Suprapubic skin (tissue), 4 donors: ENCODE data around the gene CTNNA3. TPM values are rescaled to one million over a fixed set of nuclear protein-coding genes. Genes with fewer than 3 reads are reported as not detected.

Source experiments
- DNase-seq, 2 donors: peaks; one replicate each; pipeline ENCODE4 v3.0.0-alpha.2; 2019; ENCODE audit warnings: low spot score in 2 of 2
- H3K27ac ChIP-seq: fragments of 200-600 bp; sonication (generic); one replicate; pipeline ENCODE4 v1.5.1; 2019
- H3K27me3 ChIP-seq: fragments of 200-600 bp; sonication (generic); one replicate; pipeline ENCODE4 v1.5.1; 2019
- H3K36me3 ChIP-seq: fragments of 200-600 bp; sonication (generic); one replicate; pipeline ENCODE4 v1.5.1; 2019
- H3K4me1 ChIP-seq: fragments of 200-600 bp; sonication (generic); one replicate; pipeline ENCODE4 v1.5.1; 2019
- H3K4me3 ChIP-seq: fragments of 200-600 bp; sonication (generic); one replicate; pipeline ENCODE4 v1.5.1; 2019; ENCODE audit warnings: mild to moderate bottlenecking
- H3K9me3 ChIP-seq: fragments of 200-600 bp; sonication (generic); one replicate; pipeline ENCODE4 v1.5.1; 2019
- CTCF ChIP-seq, 2 donors: fragments of 200-600 bp in 1 of 2; fragments of 450-650 bp in 1 of 2; sonication (generic) in 1 of 2; IDR thresholded peaks; one replicate each; pipeline ENCODE4 v1.5.1; 2016 to 2019; ENCODE audit warnings: antibody characterized with exemption in 2 of 2, mild to moderate bottlenecking in 1 of 2, moderate library complexity in 1 of 2
- EP300 ChIP-seq: sonication (generic); formaldehyde crosslinking; IDR thresholded peaks from one replicate; pipeline ENCODE4 v1.6.1; 2017; ENCODE audit warnings: antibody characterized with exemption
- POLR2A ChIP-seq, 2 donors: fragments of 450-650 bp; IDR thresholded peaks; one replicate each; pipeline ENCODE4 v1.6.1; 2017; ENCODE audit warnings: antibody characterized with exemption in 2 of 2, mild to moderate bottlenecking in 2 of 2, moderate library complexity in 2 of 2
- POLR2AphosphoS5 ChIP-seq, 3 donors: sonication (generic); formaldehyde crosslinking; IDR thresholded peaks; one replicate each; pipeline ENCODE4 v1.6.1; 2017; ENCODE audit warnings: antibody characterized with exemption in 3 of 3
- WGBS: methylation state at CpG from one replicate; pipeline ENCODE4 v1.1.5; 2018; 5-methylcytosine and 5-hydroxymethylcytosine counted together
- total RNA-seq, 4 donors: library from RNA; depleted of rRNA; stranded (reverse); fragments of >200 nt; gene quantifications; one replicate each; pipeline ENCODE4 v1.1.0, GENCODE V29; 2016

Gene CTNNA3
- total RNA-seq, 4 donors from 2014 or later, result 0.08 to 0.29 (median 0.21) TPM

- Histone ChIP-seq H3K36me3 (no peaks in the 10 kb centered on the region), H3K4me3 (no peak overlapping the region), H3K27ac (no peak overlapping the region), H3K4me1 (no peaks in the 10 kb centered on the region), H3K9me3 (no peaks in the 10 kb centered on the region), H3K27me3 (no peaks in the 10 kb centered on the region)
- WGBS, result 69% methylated on average over 4 of the region's 4 CpGs
- TF ChIP-seq EP300 (no peak), POLR2A (IDR thresholded peaks at IDR 0.05) (no peak), POLR2AphosphoS5 (IDR thresholded peaks at IDR 0.05) (no peak), CTCF (IDR thresholded peaks at IDR 0.05) (no peak)
- DNase-seq, result no peak
Observed at GRCh38 chr10:66778351-66778750, 917.6 kb downstream of the CTNNA3 start.

GRCh38 chr10:66777665-66778064, 918.3 kb downstream of the CTNNA3 start:
- no peak overlapping the region for H3K27ac ChIP-seq
- no peak for TF ChIP-seq POLR2AphosphoS5 (IDR thresholded peaks at IDR 0.05)
- 96% methylated on average over 2 of the region's 2 CpGs for WGBS

GRCh38 chr10:66773472-66773817, 922.5 kb downstream of the CTNNA3 start:
- Histone ChIP-seq H3K9me3 (no peaks in the 10 kb centered on the region), H3K36me3 (no peaks in the 10 kb centered on the region), H3K27ac (no peak overlapping the region), H3K4me3 (no peak overlapping the region), H3K27me3 (no peaks in the 10 kb centered on the region), H3K4me1 (no peaks in the 10 kb centered on the region)
- DNase-seq, result no peak
- 73% methylated on average over 7 of the region's 7 CpGs for WGBS
- no peak for TF ChIP-seq POLR2AphosphoS5 (IDR thresholded peaks at IDR 0.05)
- TF ChIP-seq EP300, result no peak
- TF ChIP-seq CTCF (IDR thresholded peaks at IDR 0.05), result no peak
- no peak for TF ChIP-seq POLR2A (IDR thresholded peaks at IDR 0.05)

More at GRCh38 chr10:66777665-66778064, 918.3 kb downstream of the CTNNA3 start:
- H3K36me3 ChIP-seq, result no peaks in the 10 kb centered on the region
- no peaks in the 10 kb centered on the region for H3K4me1 ChIP-seq
- H3K9me3 ChIP-seq, result no peaks in the 10 kb centered on the region
- H3K27me3 ChIP-seq, result no peaks in the 10 kb centered on the region
- no peak for DNase-seq
- H3K4me3 ChIP-seq, result no peak overlapping the region

- no peak overlapping the region for H3K4me3 ChIP-seq
- H3K36me3 ChIP-seq, result no peaks in the 10 kb centered on the region
- no peak overlapping the region for H3K27ac ChIP-seq
- TF ChIP-seq POLR2AphosphoS5 (IDR thresholded peaks at IDR 0.05) (no peak), CTCF (IDR thresholded peaks at IDR 0.05) (no peak)
- no peaks in the 10 kb centered on the region for H3K9me3 ChIP-seq
- no peaks in the 10 kb centered on the region for H3K4me1 ChIP-seq
- 77% methylated on average over 4 of the region's 4 CpGs for WGBS
- DNase-seq, result no peak
- no peaks in the 10 kb centered on the region for H3K27me3 ChIP-seq
Observed at GRCh38 chr10:66772548-66773471, 923.2 kb downstream of the CTNNA3 start.

DNA sequence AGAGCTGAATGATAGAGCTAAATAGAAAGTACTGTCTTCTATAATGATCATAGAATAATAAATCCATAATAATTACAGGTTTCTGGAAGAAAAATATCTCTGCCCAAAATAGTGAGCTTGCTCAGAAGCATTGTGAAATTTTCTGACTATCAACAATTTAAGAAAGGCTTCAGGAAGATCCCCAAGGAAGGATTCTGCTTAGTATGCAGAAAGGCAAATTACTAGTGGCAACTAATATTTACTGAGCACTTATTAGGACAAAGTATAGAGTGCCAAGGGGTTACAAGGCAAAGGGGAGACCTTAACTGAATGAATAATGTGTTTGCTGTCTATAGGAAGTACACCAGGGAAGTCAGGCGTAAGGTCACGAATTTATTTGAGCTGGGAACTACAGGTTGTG, 928.3 kb downstream of the CTNNA3 start:
- H3K27ac ChIP-seq, result no peak overlapping the region
- TF ChIP-seq POLR2AphosphoS5 (IDR thresholded peaks at IDR 0.05) (no peak), CTCF (IDR thresholded peaks at IDR 0.05) (no peak), EP300 (no peak), POLR2A (IDR thresholded peaks at IDR 0.05) (no peak)
- no peaks in the 10 kb centered on the region for H3K27me3 ChIP-seq
- no peak for DNase-seq
- H3K9me3 ChIP-seq, result no peaks in the 10 kb centered on the region
- no peak overlapping the region for H3K4me3 ChIP-seq
- no peaks in the 10 kb centered on the region for H3K36me3 ChIP-seq
- WGBS, result 14% methylated on average over 2 of the region's 2 CpGs
- H3K4me1 ChIP-seq, result no peaks in the 10 kb centered on the region
